Activated naive CD4-positive, alpha-beta T cell treated with anti-CD3 and anti-CD28 coated beads, Interleukin-2, amount 50 U/mL, for 72 hours (primary cell): ENCODE data around the gene KDSR. TPM values are rescaled to one million over a fixed set of nuclear protein-coding genes. Genes with fewer than 3 reads are reported as not detected.

Experiments
- ATAC-seq, 2 donors: fragments of 150-1000 bp; cut with Tn5 transposase; 2 replicates each; pipeline ENCODE4 v1.10.0; 2021; ENCODE audit warnings: mild to moderate bottlenecking in 2 of 2, moderate library complexity in 2 of 2
- DNase-seq, 2 donors: peaks; one replicate each; pipeline ENCODE4 v3.0.0; 2021 to 2022; ENCODE audit warnings: low spot score in 2 of 2
- H3K27ac Mint-ChIP-seq, 2 donors: one replicate each; pipeline ENCODE4 v1.8.0; 2022; ENCODE audit warnings: mild to moderate bottlenecking in 2 of 2, mixed read lengths in 2 of 2
- H3K36me3 Mint-ChIP-seq, 2 donors: one replicate each; pipeline ENCODE4 v1.8.0; 2022; ENCODE audit warnings: mixed read lengths in 2 of 2
- H3K9me3 Mint-ChIP-seq, 2 donors: one replicate each; pipeline ENCODE4 v1.8.0; 2022; ENCODE audit warnings: mixed read lengths in 2 of 2
- total RNA-seq, 2 donors: library from RNA; stranded (reverse); gene quantifications; one replicate each; pipeline ENCODE4 v1.2.3, GENCODE V29; 2022

KDSR gene
- total RNA-seq, 2 donors from 2014 or later = 69.1 to 90.1 TPM

DNA sequence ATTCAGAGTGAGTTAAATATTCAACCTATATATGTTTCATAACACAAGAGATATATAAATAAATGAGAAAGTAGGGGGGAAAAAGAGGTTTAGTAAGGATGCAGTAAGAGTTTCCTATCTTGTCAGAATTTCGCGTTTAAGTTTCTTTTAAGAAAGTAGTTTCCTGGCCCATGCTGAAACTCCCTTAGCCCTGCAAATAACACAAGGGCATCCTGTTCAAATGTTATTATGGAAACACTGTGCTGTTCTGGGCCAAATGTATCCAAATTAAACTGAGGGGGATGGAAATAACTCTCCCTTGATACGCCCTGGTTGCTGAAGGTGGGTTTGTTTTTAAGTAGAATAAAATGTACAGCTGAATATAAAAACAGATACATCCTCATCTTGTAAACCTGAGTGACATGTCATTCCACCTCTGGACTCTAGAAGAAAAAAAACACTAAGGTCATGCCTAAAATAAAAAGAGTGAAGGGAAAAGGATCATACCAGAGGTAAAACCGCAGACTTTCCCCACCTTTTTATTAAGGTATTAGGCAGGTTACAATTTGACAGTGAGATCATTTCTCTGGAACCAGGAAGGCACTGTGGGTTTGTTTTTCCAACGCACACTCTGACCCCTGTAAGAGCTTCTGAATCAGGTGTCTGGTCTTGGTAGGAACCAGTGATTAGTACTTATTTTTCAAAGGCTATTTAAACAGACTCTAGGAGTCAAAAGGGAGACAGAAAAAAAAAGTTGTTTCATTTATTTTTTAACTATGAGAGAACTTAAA is 64.2 kb downstream of the KDSR start:
- no peak for DNase-seq
- ATAC-seq = peak; percentile 49 to 50
- peak overlapping the region; percentile 87 to 91 for H3K27ac Mint-ChIP-seq
- H3K9me3 Mint-ChIP-seq = no peaks in the 10 kb centered on the region
- H3K36me3 Mint-ChIP-seq = peaks cover 21 to 55% of the 10 kb centered on the region in 2 donors

DNA sequence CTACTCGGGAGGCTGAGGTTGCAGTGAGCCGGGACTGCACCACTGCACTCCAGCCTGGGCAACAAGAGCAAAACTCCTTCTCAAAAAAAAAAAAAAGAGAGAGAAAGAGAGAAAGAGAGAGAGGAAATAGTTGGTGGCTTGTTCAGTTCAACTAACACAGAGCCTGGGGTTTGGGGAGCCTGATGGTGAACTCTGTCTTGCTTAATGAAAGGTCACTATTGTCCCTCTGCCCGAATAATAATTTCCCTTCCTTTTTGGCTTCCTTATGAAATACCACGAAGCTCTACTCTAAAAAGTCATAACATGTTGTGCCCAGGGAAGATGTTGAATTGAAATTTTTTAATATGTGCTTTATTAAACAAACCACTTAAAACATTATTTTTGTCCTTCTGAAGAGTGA is 64.8 kb downstream of the KDSR start:
- DNase-seq (no peak), ATAC-seq (peak in 1 of 2 donors; percentile 12)
- Mint-ChIP-seq H3K27ac (peak overlapping the region; percentile 87 to 91), H3K36me3 (peaks cover 21 to 55% of the 10 kb centered on the region in 2 donors), H3K9me3 (no peaks in the 10 kb centered on the region)

DNA sequence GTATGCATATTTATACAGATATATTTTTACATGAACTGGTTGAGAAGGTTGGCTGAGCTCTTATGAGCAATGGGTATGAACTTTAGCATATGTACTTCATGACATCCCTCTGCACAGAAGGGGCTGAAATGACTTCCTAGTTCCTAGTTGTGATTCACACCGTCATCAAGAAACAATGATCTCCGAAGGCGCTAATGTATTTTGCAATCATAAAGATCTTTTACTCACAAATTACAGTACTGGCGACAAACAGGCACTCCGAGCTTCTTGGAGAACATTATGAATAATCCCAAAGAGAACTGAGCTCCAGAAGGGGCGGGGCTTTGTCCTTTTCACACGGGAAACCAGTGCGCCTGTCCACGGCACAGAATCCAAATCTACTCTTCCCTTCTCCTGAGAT is 65.6 kb downstream of the KDSR start:
- H3K9me3 Mint-ChIP-seq = no peaks in the 10 kb centered on the region
- peaks cover 21 to 48% of the 10 kb centered on the region in 2 donors for H3K36me3 Mint-ChIP-seq
- H3K27ac Mint-ChIP-seq = peak overlapping the region; percentile 87 to 91
- ATAC-seq (peak; percentile 19 to 48), DNase-seq (no peak)

DNA sequence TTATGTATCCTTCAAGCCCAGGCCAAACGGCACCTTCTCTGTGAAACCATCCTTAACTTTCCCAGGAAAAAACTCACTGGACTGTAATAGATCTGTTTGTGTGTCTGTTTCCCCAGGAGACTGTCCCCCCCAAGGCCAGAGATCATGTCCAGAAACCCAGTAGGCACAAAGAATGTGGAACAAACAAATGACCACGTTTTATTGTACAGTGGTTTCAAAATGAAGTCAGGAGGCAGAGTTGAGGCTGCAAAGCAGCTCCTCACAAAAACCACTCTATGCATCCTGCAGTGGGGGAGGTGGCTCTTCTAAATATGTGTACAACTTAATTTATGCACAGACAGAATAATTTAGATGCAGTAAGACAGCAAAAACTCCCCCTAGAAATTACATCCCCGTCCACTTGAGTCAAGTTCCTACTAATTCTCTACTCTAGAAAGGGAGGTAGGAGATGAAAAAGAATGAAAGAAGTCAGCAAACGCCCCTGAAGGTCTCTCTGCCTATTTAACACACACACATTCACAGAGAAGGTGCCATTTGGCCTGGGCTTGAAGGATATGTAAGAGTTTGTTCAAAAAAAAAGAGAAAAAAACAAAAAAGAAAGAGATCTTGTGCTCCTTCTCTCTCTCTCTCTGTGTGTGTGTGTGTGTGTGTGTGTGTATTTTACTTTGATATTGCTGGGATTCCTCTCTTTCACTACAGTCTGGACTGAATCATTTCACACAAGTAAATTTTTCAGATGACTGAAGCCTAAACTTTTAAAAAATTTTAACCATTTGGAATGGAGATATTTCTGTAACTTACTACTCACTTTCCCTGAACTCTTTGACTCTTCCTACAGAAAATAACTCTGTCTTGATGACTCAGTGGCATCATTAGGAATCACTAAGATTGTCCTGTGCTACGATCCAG is 66.9 kb downstream of the KDSR start:
- Mint-ChIP-seq H3K9me3 (no peaks in the 10 kb centered on the region), H3K36me3 (peaks cover 21 to 55% of the 10 kb centered on the region in 2 donors), H3K27ac (peak overlapping the region; percentile 90 to 91)
- ATAC-seq (peak; percentile 65 to 76), DNase-seq (no peak)

DNA sequence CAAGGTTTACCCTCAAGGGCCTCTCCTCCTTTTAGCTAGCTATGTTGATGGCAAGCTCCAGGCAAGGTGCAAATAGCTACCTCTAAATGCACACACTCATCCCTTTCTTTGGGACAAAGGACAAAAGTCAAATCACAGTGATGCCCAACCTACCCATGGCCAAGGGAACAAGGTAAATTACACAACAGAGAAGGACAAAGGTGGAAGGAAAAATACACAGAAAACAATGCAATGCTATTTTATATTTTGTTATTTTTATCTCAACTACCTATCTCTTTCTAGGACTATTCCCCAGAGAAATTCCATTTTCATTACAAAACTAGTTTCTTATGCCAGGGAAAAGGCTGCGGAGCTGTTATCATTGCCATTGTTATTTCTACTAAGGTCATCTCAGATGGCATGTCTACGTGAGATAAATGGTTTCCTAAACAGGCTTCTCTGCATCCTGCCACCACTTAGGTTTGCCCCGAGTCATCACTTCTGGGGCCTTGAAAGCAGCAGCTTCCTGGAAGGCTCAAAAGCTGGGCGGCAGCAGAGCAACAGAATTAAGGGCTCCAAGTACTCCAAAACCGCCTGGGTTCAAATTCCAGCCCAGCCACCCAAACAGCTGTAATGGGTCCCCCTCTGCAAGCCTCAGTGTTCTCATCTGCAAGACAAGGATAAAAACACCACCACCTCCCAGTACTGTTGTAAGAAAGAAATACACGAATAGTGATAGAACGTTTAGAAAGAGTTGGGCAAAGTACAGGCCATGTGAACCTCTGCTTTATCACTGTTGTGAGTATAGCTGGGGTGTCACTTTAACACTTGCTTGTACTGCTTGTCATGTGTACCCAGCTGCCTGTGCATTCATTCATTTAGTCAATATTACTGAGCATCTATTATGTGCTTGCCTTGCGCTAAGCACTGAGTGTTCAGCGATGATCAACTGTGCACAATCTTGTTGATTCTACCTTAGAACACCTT is 68.3 kb downstream of the KDSR start:
- DNase-seq = no peak
- no peak for ATAC-seq
- H3K27ac Mint-ChIP-seq = peak overlapping the region; percentile 90 to 91
- H3K9me3 Mint-ChIP-seq = no peaks in the 10 kb centered on the region
- H3K36me3 Mint-ChIP-seq = peaks cover 21 to 55% of the 10 kb centered on the region in 2 donors

DNA sequence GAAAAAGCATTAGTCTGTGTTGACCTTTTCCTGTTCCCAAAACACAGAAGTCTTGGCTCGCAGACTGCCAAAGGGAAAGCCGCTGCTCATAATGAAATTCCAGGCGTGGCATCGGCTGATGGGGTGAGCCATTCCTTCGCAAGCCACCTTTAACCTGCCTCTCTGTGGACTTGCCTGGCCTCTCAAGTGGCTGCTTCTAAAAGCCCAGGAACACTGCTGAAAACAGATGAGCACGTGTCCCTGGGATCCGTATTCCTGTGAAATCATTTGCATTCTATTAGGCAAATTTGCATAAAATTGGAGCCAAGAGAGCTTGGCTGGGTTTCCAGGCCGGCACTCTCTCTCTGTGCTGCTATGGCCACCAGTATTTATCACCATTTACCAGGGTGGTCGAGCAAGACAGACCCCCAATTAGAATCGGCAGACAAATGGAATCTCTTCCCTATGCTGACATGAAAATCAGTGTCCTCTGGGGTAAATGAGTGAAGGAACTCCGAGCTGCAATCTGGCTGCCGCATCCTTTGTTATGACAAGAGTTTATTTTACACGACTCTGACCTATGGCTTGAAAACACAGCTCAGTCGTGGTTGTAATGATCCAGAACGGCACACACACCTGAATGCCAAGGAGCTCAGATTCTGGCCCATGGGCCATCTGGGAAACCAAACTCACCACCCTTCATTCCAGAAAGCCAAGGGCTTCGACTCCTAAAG is 69.2 kb downstream of the KDSR start:
- ATAC-seq = no peak
- Mint-ChIP-seq H3K9me3 (no peaks in the 10 kb centered on the region), H3K27ac (peak overlapping the region; percentile 90 to 91), H3K36me3 (peaks cover 26 to 55% of the 10 kb centered on the region in 2 donors)
- DNase-seq = no peak

DNA sequence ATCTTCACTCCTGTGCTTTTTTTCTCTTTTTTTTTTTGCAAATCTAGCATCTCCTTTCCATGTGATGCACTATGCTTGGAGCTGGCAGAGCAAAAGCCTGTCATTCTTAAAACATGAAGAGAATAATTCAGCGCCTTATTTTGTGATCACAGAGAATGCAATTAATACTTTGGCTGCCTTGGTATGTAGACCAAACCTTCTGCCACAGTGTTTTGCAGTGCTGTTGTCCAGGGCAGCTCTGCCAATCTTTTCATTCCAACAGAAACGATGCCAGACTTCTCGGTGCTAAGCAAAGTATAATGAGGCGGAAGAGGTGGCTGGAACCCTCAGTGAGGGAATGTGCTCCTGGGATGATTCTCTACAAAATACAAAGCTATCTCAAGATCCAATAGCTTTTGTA is 73.1 kb downstream of the KDSR start:
- no peak overlapping the region for H3K27ac Mint-ChIP-seq
- H3K9me3 Mint-ChIP-seq = no peaks in the 10 kb centered on the region
- ATAC-seq (no peak), DNase-seq (no peak)
- H3K36me3 Mint-ChIP-seq = peaks cover 16 to 29% of the 10 kb centered on the region in 2 donors

DNA sequence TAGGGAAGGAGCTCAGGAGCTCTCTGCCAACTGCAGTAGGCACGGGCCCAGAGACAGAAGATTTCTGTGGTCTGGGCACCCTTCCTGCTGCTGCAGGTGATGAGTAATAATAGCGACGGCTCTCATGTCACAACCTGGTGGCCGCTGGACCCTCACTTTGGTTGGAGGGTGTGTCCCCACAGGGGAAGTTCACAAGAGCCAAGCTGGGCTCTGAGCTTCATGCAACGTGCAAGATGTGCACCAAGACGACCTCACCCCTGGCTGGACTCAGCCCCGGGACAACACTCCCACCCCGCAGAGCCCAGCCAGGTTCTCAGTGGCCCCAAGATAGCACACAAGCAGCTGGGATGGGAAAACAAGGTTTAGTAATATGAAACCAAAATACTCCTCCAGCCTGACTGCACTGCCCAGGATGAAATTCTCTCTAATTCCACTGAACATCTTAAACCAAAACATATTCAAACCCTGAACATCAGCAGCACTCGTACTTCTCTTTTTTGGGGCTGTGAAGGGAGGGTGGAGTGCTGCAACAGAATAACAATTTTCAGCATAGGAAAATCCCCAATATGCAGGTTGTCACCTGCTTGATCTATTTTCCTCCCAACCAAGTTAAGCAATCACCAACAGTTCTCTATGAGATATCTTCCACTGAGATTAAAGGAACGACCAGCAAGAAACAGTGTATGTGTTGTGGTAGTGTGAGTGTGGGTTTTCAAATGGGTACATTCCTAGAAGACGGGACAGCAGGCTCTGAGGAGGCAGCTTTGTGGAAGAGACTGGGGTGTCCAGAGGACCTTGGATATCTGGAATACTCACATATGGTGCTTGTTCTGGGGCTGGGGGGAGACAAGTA is 73.9 kb downstream of the KDSR start:
- Mint-ChIP-seq H3K27ac (peak overlapping the region in 1 of 2 donors; percentile 71), H3K9me3 (no peaks in the 10 kb centered on the region), H3K36me3 (peaks cover 11 to 22% of the 10 kb centered on the region in 2 donors)
- peak; percentile 53 to 77 for ATAC-seq
- no peak for DNase-seq

DNA sequence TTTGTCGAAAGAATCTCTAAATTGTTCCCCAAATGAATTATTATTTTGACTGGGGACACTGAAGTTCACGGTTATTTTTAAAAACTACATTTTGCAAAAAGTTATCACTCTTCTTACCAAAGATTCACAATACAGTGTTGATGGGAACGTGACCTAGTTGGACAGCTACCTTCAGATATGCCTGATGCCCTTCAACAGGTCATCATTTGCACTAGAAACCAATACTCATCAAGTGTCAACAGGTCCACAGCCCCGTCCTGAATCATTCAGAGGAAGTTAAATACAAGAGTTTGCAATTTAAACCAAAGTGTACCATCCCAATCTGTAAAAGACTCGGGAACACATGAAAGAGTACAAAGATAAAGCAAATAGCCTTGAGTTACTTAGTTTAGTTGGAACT is 75.7 kb downstream of the KDSR start:
- peak overlapping the region in 1 of 2 donors; percentile 71 for H3K27ac Mint-ChIP-seq
- H3K36me3 Mint-ChIP-seq = peaks cover 14 to 19% of the 10 kb centered on the region in 2 donors
- DNase-seq = no peak
- H3K9me3 Mint-ChIP-seq = no peaks in the 10 kb centered on the region
- ATAC-seq = peak in 1 of 2 donors; percentile 41

DNA sequence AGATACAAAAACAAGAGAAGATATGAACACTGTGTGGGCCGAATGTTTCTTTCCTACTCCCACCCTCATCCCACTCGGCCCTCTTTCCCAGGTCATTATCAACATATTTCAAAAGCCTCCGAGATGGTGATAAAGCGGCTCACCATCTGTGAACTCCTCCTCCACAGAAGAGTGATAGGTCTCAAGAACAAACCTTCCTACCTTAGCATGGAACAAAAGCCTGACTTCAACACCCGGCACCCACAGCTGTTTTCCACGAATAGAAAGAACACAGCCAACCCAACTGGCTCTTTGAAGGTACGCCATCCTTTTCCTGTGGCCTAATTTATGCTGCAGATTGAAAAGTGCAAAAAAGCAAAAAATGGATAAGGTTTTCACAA is 76.2 kb downstream of the KDSR start:
- Mint-ChIP-seq H3K27ac (peak overlapping the region; percentile 48 to 71), H3K9me3 (no peaks in the 10 kb centered on the region), H3K36me3 (peaks cover 14 to 19% of the 10 kb centered on the region in 2 donors)
- peak; percentile 51 to 70 for ATAC-seq
- no peak for DNase-seq

DNA sequence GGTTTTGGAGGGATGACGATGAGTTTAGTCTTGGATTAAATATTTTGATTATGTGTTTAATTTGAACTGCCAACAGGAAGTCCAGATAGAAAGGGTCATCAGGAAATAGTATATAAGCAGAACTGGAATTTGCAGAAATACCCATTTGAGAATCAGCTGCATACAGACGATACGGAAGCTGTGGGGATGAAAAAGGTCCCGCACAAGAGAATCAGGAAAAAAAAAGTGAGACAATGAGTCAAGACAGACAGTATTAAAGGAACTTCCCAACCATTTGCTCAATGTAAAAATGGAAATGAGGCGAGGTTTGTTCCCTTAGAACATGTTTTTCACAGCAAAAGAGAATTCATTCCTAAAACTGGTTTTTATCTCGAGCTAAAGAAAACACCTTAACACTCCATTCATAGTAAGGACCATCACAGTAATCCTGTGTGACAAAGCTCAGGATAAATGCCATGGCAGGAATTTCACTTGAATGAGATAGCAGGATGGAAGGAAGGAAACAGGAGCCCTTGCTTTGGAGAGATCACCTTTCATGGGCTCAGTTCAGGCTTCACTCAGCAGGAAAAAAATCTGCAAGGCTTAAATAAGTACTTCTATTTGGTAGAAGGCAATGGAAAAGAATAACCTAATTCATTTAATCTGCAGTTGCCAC is 76.7 kb downstream of the KDSR start:
- Mint-ChIP-seq H3K27ac (peak overlapping the region; percentile 71 to 95), H3K36me3 (peaks cover 9 to 19% of the 10 kb centered on the region in 2 donors), H3K9me3 (no peaks in the 10 kb centered on the region)
- DNase-seq (no peak), ATAC-seq (no peak)

DNA sequence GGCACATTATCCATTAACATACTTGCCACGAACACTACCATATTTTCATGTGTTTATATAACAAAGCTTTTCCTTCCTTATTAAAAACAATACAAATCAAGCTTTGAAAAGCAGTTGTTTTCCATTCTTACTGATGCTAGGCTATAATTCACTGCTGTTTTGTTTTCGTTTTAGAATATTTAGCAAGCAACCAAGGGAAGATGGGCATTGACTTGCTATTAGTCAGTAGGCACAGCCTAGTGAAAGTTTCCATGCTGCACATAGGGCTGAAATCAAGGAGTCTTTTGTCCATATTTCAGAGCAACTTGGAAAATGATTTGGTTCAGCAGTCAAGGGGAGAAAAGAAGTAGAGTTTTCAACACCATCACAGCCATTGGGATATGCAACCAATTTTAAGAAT is 78.7 kb downstream of the KDSR start:
- DNase-seq = no peak
- Mint-ChIP-seq H3K36me3 (peaks cover 17 to 24% of the 10 kb centered on the region in 2 donors), H3K27ac (no peak overlapping the region), H3K9me3 (no peaks in the 10 kb centered on the region)
- no peak for ATAC-seq

DNA sequence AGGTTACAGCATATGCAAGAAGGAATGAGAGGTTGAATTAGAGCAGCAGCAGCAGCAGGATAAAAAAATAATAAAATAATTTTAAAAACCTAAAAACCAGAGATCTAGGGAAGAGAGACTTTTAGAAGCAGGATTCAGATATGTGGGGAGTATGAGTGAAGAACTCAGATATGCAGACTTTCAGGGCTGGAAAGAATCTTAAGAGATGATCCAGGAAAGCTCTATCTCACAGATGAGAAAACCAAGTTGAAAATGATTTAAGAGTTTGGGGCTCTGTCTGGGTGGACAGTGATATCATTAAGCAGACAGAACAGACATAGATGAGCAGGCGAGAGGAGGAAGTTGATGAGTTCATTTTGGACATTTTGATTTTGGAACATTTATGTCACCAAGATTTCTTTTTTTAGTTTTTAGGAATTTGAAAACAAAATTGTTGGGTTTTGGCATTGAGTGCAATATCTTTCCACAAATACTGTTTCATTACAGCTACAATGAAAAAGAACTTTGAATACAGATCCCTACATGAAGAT is 79.2 kb downstream of the KDSR start:
- peak in 1 of 2 donors; percentile 30 for ATAC-seq
- DNase-seq = no peak
- peaks cover 13 to 27% of the 10 kb centered on the region in 2 donors for H3K36me3 Mint-ChIP-seq
- no peak overlapping the region for H3K27ac Mint-ChIP-seq
- no peaks in the 10 kb centered on the region for H3K9me3 Mint-ChIP-seq

DNA sequence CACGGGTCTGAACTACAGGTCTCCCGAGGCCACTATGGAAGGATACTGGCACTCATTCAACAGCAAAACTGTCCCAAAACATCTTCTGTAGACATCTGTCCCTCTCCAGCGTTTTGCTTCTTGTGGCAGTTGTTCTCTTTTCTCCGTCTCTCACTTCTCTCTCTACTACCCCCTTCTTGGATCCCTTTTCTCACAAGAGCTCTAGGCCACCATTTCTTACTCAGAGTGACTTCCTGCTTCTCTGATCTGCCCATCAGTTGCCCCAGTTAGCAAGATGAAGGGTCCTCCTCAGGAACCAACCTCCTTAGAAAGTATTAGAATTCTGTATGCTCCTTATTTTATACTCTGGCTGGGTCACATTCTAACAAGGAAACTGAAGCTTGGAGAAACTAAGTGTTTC is 80.1 kb downstream of the KDSR start:
- Mint-ChIP-seq H3K27ac (no peak overlapping the region), H3K9me3 (no peaks in the 10 kb centered on the region), H3K36me3 (peaks cover 6 to 27% of the 10 kb centered on the region in 2 donors)
- DNase-seq (no peak), ATAC-seq (no peak)
